MV-4-11 (cell line): ENCODE data around the gene LBHD2.

Experiments
- DNase-seq: peaks from one replicate; lab custom pipeline; 2025; lab: John Stamatoyannopoulos, UW

Gene LBHD2

DNA sequence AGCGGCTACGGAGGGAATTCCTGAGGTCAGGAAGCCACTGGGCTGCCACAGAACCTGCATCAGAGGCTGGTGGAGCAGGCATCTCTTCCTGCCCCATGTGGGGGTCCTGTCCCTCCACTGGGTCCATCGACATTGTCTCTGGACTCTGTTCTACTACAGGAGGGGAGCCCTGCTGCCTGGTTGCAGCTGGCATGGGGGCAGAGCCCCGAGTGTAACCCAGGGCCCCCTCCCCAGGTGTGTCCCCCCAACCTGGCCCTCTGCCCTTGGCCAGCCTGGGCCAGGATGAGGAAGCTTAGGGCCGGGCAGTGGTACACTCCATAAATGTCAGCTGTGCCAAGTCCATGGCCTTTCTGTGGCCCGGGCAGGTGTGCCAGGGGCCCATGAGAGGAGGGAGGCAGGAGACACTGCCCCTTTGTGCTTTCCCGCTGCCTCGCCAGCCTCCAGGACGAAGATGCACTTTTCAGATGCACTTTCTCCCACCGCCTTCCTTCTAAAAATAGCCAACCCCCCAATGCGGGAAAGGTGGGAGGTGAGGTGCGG, 6.5 kb downstream of the LBHD2 start:
- DNase-seq = no peak

DNA sequence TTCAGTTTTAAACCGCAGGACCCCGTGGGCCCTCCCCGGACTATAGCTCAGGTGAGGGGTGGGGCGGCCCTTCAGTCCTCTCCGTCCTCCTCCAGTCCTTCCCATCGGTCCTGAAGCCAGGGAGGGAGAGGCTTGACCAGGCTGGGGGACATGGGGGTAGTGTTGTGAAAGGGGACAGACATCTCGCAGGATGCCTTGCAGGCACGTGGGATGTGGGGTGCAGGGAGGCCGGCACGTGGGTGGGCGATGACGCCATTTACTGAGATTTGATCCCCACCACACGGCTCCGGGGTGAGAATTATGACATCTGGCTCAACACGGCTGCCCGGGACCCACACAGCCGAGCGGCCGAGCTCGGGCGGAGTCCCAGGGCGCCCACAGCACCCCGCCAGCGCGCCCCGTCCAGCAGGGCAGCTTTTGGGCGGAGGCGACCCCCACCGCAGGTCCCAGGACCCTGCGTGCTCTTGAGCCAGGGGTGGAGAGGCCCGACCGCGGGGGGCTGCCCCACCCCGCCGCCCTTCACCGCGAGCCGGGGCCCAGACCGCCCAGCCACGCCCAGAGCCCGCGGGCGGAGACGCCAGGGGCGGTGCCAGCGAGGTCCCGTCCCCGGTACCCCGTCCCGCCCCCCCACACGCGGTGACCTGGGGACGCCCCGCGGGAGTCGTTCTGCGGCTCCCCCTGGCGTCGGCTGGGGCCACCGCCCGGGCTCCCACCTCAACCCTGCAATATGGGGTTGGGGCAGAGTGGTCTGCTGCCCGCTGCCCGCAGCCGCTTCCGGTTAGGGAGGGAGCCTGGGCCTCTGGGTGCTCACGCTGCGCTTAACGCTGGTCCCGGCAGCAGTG, 7.3 kb downstream of the LBHD2 start:
- peak; percentile 76 for DNase-seq

DNA sequence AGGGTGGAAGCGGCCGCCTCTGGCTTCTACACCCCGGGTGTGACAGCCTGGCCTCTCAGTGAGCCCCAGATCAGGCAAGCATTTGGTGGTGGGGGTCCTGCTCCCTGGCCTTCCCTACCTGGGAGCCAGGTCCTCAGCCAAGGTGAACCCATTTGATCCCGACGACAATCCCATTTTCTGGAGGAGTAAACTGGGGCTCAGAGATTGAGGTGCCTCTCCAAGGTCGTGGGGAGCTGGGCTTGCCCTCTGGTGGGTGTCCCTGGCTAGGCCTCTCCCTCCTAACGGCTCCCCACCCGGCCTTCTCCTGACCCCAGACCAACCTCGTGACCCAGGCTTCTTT, 7.8 kb downstream of the LBHD2 start:
- DNase-seq = no peak

DNA sequence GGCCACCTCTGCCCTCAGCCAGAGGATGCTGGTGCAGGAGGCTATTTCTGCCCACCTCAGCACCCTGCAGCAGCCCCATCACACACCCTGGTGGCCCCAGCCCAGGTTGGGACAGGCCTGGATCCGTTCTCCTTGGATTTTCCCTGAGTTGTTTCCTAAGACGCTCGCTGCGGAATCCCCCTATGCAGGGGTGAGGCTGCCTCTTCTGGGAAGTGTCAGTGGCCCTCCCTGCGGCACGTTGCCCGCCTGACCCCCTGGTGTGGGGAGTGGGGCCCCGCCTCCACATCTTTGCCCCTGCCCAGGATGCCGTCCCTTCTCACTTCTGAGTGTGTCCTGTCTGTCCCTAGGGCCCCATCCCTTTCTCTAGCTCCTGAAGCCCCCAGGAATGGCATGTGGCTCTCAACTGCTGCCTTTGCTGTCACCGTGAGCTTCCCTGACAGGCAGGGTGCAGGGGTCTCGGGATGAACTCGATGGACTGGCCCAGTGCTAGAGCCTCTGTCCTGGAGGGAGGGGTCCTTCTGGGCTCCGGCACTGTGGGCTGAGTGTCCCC, 9.9 kb downstream of the LBHD2 start:
- DNase-seq = no peak

DNA sequence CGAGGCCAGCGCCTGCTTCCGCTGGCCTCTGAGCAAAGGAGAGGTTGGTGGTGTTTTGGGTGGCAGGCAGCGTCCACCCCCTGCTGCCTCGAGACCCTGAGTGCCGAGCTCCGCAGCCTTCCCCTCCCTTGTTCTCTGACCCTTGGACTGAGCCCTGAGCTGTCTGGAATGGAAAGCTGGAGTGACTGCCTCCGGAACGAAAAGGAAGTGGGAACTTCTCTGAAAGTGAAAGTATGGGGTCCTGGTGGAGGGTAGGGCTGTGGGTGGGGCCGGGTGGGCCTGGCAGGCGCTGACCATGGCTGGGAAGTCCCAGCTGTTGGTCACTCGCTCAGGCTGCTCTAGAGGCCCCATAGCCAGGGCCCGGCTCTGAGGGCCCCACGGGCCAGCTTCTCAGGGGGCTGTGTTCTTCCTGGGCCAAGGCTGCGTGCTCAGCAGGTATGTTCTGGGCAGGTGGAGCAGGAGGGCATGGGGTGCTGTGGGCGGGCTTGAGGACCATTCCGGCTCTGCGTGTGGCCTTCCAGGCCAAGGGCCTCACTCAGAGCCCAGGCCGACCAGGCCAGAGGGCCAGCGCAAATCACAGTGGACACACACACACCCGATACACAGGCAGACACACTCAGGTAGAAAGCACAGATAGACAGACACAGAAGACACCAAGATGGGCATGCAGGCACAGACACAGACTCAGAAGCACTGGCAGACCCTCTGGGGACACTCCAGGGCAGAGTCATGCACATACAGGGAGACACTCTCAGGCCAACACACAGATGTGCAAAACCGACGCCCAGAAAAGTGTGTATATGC, 10.6 kb downstream of the LBHD2 start, which contains the start of gene EXOC3L4:
Gene EXOC3L4 (plus strand): TSS at position 320 of the 804 bp plus-strand sequence. CDS start 5,495 bp downstream, outside the sequence.
- peak; percentile 19 for DNase-seq

DNA sequence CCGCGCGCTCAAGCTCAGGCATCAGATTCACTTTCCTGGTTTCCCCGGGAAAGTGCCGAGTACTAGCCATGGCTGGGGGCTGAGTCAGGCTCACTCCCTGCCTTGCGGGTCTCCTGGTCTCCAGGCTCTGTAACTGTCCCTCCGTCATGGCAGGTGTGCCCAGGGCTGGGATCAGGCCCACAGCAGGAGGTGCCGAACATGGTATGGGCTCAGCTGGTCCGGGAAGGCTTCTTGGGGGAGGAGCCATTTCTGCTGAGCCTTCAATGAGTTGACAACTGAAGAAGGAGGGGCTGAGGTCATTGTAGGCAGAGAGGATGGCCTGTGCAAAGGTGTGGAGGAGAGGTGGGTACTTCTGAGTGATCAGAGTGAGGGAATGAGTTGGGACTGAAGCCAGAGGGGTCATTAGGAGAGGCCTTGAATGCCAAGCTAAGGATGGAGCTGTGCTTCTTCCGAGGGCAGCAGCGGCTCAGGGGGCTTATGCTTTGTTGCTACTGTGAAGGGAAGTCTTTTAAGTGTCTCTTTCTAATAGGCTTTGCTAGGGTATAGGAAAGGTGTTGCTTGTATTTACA, 11.3 kb downstream of the LBHD2 start:
- no peak for DNase-seq

DNA sequence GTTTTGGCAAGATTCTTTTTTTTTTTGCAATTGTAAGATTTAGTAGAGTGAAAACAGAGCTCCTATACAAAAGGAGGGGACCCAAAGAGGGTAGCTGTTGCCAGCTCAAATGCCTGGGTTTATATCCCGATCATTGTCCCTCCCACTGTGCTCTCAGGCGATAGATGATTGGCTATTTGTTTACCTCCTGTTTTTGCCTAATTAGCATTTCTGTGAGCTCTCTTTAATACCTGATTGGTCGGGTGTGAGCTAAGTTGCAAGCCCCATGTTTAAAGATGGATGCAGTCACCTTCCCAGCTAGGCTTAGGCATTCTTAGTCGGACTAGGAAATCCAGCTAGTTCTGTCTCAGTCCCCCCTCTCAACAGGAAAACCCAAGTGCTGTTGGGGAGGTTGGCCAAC, 12.4 kb downstream of the LBHD2 start:
- no peak for DNase-seq

DNA sequence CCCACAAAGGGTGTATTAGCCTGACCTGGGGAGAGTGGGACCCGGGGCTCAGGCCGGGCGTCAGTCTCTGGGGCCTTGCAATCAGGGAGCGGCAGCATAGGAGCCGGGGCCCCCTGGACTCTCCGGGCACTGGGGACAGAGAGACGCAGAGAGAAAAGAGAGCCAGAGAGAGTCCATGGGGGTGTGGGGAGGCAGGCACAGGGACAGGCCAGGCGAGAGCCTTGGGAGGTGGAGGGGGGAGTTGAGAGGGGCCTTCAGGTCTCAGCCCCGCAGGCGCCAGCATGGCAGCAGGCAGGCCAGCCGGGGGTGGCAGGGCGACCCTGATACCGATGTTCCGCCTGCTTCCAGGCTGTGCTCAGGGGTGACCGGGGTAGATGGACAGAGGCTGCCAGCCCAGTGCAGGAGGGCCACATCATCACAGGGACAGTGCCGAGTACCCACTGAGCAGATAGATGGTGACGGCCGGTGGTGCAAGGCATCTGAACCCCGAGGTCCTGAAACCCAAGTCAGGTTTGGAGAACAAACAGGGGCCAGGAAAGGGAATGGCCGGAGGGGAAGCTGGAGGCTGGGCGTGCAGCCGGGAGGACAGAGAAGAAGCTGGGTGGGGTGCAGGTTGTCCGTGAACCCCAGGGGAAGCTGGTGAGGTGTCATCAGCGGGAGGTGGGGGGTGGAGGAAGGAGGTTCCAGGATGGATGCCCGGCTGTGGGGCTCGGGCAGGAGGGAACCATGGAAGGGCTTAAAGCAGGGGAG, 13.4 kb downstream of the LBHD2 start:
- no peak for DNase-seq

DNA sequence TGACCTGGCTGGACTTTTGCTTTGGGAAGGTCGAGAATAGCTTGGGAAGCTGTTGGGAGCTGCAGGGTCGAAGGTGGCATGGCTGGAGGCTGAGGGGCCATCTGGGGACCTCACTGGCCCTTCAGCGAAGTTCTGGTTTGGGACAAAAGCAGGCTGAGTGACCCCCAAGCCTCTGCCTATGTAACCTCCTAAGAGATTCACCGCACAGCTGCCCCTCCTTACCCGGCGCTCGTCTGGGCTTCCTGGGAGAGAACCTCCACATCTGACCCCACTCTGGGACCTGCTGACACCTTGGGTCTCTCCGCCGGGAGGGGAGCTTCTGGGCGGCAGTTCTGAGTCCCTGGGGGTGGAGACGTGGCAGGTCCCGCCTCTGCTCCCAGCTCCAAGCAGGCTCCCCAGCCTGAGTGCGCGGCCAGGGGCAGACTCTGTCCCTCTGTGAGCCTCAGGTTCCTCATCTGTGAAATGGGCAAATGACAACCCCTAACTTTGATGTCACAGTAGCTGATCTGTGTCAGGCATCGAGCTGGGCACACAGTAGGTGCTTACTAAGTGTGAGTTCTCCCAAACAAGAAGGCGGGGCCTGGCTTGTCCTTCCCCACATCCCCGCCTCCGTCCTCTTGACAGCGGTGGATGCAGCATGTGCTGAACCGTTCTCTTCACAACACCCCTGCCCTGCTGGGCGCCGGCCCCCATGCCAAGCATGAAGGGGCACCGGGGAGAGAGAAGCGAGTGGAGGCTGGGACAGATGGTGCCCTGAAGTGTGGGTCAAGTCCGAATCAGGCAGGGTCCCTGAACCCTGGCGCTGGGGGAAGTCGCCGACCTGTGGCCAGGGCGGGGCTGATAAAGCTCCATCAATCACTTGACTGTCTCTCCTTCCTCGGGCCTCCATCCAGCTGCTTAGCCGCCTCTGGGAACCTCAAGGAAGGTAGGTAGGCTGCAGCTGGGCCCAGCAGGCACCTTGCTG, 14.3 kb downstream of the LBHD2 start:
- no peak for DNase-seq

DNA sequence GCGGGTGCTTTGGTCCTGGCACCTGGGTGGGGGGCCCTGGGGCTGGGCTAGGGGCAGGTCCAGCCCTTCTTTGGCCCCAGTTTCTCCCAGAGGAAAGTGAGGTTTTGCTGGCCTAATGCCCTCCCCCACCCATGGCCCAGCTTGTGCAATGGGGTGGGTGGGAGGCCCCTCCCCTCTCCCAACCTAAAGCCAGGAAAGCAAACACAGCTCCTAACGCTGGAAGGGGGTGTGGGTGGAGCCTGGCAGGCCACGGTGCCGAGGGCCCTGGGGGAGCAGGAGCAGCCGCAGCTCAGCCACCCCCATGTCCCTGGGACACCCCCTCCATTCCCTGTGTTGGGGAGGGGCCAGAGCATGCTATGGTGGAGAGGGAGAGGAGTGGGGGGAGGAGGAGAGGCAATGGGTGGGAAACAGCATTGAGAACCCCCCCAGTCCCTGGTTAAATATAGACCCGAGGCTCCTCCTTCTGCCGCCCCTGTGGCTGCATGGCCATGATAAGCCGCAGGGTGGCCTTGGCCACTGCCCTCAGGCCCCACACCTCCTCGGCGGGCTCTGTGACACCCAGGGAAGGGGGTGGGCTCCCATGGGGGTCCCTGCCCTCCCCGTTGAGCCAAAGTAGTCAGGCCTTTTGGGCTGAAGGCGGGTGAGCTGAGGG, 15.2 kb downstream of the LBHD2 start:
- no peak for DNase-seq

DNA sequence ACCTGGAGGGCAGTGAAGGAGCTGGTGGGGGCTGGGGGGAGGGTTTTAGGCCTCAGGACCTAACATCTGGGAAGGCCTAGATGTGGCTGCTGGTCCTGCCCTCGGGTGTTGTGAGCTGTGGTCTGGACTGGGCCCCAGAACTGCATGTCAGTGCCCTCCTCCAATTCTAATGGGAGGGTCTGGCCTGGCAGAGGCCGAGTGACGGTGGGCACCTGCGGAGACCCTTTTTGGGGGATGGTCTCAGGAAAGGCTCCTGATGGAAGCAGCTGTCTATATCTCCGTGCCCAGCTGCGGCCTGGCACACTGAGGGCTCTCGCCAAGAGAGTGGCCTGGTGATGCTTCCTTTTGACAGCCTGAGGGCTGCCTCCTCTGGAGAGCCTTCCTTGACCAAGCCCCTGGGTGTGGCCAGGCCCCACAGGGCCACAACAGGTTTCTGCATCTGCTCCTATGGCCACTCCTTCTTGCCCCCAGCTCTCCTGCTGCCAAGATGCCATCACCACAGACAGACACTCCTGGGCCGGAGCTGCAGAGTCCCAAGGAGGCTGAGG, 15.8 kb downstream of the LBHD2 start:
- DNase-seq = no peak

DNA sequence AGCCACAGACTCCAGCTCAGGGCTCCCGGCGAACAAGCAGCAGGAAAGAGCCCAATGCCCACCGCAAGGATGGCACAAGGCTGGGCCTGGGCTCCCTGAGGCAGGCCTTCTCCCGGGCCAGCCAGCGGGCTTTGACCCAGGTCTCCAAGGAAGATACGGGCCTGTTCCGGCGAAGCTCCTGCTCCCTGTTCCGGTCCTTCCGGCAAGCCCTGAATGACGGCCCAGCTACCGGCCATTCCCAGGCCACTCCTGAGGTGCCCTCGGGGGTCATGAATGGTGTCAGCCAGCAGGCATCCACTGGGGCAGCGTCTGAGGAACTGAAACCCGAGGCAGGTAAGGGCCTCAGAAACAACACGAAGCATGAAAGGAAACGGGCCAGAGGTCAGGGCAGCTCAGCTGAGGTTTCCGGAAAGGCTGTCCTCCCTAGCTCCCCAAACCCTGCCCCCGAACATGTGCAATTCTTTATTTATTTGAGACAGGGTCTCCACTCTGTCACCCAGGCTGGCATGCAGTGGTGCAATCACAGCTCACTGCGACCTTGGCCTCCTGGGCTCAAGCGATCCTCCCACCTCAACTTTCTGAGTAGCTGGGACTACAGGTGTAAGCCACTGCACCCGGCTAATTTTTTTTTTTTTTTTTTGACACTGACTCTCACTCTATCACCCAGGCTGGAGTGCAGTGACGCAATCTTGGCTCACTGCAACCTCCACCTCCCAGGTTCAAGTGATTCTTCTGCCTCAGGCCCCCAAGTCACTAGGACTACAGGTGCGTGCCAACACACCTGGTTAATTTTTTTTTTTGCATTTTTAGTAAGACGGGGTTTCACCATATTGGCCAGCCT, 16.5 kb downstream of the LBHD2 start:
- no peak for DNase-seq

DNA sequence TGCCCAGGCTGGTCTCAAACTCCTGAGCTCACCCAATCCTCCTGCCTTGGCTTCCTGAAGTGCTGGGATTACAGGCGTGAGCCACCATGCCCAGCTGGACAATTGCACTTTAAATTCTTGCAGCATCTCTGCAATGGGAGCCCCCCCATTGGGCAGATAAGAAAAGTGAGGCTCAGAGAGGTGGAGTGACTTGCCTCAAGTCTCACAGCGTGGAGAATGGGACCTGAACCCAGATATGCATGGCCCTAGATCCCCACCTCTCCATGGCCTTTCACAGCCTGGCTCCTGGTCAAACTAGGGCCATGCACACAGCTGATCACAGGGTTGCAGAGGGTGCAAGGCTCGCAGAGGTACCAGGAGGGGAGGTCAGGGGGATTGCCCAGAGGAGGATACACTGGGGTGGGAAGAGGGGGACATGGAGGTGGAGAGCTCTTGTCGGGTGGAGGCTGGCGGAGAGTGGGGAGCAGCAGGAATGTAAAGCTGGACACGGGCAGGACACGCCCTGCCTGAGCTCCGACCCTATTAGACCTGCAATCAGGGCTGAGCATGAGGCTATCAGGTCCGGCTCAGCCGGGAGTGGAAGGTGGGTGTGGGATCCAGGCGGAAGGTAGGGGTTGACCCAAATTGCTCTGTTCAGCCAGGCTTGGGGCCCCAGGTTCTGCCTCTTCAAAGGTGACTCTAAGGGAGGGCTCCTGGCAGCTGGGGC, 17.4 kb downstream of the LBHD2 start:
- DNase-seq = no peak

DNA sequence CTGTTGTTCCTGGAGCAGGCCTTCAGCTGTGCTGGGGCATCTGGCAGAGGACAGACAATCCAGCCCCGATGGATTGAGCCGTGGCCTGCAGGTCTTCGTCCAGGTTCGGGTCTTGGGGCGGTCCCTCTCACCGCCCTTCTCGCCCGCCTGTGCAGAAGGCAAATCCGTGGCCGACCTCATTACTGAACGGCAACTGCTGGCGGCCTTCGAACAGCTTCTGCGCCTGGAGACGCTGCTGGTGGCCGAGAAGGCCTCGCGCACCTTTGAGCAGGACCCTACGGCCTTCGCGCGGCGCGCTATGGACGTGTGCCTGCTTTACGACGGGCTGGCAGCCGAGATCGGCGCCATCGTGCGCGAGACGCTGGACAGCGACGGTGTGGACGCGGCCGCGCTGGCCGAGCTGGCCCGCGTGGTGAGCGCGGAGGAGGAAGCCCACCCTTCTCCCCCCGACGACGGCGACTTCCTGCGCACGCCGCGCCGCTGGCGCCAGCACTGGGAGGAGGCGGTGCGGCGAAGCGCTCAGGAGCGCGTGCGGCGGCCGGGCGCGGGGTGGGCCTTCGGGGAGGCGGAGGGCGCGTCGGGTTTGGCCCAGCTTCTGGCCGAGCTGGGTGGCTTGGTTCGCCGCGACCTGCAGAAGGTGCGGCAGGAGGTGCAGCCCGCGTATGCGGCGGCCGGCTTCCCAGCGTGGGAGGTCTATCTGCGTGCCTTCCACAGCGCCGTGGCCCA, 18.1 kb downstream of the LBHD2 start:
- no peak for DNase-seq

DNA sequence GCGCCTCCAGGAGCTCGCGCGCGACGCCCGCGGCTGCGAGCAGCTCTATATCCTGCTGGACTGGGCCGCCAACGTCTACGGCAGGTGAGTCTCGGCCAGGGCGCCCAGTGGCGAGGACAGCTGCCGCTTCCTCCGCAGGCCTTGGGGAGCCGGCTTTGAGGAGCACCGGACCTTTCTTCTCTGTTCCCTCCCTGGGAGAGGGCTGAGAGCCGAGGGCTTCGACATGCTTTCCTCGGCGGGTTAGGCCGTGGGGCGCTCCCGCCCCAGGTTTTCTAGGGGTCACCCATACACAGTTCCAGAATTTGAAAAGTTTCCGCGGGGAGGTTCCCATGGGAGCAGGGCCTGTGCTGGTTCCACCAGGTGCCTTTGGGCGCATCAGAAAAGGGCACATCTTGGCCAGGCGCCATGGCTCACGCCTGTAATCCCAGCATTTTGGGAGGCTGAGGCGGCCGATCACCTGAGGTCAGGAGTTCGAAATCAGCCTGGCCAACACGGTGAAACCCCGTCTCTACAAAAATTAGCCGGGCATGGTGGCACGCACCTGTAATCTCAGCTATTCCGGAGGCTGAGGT, 18.8 kb downstream of the LBHD2 start:
- DNase-seq = no peak

DNA sequence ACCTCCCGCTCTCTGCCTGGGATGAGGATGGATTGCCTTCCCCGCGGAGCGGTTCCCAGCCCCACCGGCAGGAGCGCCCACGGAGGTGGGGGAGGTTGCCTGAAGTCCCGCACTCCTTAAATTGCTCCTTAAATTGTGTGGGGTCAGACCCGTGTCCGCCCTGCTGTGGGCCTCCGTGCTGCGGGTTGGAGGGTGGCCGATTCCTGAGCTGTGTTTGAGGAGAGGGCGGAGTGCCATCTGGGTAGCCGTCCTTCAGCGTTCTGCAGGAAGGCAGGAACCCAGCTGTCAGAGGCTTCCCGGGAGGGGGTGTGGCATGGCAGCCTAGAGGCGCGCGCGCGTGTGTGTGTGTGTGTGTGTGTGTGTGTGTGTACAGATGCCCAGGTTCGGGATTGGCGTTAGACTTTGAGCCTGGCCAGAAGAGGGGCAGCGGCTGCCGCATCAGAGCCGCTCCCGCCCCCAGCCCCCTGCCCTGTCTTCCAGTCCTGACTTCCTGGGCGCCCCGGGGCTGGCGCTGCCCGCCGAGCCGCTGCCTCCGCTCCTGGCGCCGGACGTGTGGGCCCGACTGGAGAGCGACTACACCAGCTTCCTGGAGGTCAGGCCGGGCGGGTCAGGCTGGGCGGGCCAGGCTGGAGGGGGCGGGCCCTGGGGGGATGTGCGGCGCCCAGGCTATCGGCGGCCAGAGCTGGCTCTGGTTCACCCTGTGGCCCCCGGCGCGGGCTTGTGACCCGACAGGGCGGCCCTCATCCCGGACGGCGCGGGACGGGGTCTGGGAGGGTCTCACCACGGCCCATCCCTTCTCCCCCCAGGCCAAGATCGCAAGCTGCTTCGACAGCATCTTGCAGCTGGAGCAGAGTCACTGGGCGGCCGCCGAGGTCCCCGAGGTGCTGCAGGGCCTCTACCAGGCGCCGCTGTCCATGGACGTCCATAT, 19.7 kb downstream of the LBHD2 start:
- peak; percentile 40 for DNase-seq
